Subcutaneous preadipocyte (primary cell): Measurements from ENCODE around the gene TCAF1. TPM values are rescaled to one million over a fixed set of nuclear protein-coding genes. Genes with fewer than 3 reads are reported as not detected.

ENCODE experiments used
- total RNA-seq: library from RNA; depleted of rRNA; stranded (reverse); fragments of >200 nt; gene quantifications from 2 replicates; pipeline ENCODE4 v1.2.3, GENCODE V29; 2012

Gene TCAF1, protein sequence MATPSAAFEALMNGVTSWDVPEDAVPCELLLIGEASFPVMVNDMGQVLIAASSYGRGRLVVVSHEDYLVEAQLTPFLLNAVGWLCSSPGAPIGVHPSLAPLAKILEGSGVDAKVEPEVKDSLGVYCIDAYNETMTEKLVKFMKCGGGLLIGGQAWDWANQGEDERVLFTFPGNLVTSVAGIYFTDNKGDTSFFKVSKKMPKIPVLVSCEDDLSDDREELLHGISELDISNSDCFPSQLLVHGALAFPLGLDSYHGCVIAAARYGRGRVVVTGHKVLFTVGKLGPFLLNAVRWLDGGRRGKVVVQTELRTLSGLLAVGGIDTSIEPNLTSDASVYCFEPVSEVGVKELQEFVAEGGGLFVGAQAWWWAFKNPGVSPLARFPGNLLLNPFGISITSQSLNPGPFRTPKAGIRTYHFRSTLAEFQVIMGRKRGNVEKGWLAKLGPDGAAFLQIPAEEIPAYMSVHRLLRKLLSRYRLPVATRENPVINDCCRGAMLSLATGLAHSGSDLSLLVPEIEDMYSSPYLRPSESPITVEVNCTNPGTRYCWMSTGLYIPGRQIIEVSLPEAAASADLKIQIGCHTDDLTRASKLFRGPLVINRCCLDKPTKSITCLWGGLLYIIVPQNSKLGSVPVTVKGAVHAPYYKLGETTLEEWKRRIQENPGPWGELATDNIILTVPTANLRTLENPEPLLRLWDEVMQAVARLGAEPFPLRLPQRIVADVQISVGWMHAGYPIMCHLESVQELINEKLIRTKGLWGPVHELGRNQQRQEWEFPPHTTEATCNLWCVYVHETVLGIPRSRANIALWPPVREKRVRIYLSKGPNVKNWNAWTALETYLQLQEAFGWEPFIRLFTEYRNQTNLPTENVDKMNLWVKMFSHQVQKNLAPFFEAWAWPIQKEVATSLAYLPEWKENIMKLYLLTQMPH
- total RNA-seq: 37.1 and 38.1 TPM in 2 replicates

DNA sequence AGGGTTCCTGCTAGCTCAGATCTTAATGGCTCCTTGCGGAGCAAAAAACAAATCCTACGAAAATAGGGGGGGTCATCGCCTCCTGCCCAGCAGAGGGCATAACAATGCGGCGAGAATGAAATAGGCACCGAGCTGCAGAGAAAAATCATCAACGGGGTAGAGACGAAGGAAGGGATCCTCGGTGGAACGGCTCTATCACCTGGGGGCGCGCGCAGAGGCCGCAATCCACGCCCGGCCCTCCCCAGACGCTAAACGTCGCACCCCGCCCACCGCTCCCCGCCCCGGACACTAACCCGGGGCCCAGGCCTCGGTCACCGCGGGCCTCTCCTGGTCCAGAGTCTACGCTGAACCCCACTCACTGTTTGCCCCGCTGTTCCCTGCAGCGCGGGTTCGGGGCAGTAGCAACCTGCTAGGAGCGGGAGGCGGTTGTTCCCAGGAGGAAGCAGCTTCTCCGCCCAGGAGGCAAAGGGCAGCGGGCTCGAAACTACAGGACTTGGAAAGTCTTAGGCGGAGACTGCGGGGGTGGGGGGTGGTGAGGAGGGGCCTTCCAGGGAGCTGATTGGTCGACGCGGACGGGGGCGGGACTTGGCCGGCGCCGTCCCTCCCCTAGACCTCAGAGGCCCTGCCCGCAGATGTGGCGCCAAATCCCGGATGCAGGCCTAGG, at the start of gene TCAF1:
Gene TCAF1, minus strand, starts transcription at position 509 of the 664 bp plus-strand sequence. CDS start 25,568 bp downstream, outside the sequence.

DNA sequence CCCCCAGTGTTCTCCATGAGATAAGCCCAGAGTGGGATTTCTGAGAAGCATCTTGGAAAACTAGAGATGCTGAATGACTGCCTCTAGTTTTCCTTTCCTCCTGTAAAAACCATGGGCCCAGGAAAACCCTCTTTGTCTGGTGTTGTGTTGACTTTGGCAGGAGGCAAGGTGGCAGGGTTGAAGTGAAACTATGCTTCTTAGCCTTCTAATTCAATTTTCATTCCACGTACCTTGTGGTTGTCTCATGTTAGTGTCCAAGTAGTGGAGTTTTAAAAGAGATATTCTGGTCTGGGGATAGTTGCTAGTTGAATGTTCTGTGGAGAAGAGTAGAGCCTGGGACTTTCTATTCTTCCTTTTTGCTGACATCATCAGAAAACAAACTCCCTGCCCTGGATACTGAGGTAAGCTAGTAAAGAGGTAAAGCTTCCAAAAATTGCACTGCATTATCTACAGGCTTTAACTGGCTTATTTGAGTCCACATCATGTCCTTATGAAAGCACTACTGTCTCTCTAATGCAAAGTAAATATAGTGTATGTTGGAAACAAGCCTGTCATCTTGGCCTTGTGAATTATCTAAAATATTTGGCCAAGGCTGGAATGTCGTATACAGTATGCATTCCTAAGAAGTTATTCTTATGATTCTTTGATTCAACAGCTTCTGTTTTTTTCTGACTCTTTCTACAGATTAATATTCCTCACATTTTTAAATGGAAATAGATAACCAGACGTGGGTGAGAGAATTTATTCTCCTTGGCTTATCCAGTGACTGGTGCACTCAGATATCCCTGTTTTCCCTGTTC, 32.8 kb upstream of the TCAF1 start, which contains the start of gene OR2F2:
Gene OR2F2, plus strand, starts transcription at position 708 of the 800 bp plus-strand sequence. Its CDS starts 0 bp downstream, at position 708.

Other genes starting within 250 kb of the TCAF1 start
- 0.59 and 0.73 TPM in 2 replicates for gene CTAGE6, start 144.5 kb downstream of the TCAF1 start, total RNA-seq
- not detected in 2 replicates for gene OR2F2, start 33.1 kb upstream of the TCAF1 start, total RNA-seq
- gene OR2F1, start 52.7 kb upstream of the TCAF1 start, total RNA-seq: not detected in 2 replicates
- gene OR6B1, start 98.1 kb upstream of the TCAF1 start, total RNA-seq: not detected in 2 replicates
- not detected in 2 replicates for gene OR2A5, start 146.8 kb upstream of the TCAF1 start, total RNA-seq
- gene OR2A25, start 167.6 kb upstream of the TCAF1 start, total RNA-seq: not detected in 2 replicates
- gene OR2A12, start 184.1 kb upstream of the TCAF1 start, total RNA-seq: not detected in 2 replicates
- not detected in 2 replicates for gene OR2A2, start 207.4 kb upstream of the TCAF1 start, total RNA-seq
- not detected in 2 replicates for gene OR2A14, start 221.0 kb upstream of the TCAF1 start, total RNA-seq